Measurements from ENCODE around the gene SOST. TPM values are rescaled to one million over a fixed set of nuclear protein-coding genes. Genes with fewer than 3 reads are reported as not detected.

Gene SOST
- total RNA-seq, 2 experiments from 2014 or later: not detected

DNA sequence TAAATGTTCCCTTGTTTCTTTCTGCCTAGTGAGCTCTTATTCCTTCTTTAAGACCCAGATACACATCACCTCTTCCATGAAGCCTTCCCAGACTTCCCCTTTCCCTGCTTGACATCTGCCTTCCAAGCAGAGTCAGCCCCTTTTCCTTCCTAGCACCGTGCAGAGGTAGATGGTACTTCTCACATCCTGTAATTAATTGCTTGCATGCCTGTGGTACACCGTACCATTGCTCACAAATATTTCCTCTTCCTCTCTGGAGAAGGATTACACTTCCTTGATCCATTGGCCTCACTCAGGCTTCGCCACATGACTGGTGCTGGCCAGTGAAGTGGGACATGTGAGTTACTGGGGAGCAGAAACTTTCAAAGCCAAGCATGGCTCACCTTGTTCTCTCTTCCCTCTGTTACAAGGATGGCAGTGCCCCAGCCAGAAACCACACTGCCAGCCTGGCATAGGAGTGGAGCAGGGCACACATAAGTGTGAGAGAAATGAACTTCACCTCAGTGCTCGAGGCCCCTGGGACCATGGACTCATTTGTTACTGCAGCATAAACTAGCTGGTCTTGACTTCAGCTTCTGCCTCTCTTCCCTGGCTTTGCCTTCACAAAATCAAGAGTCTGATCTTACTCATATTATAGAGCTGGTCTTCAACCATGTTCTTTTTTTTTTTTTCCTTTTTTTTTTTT, 44.0 kb downstream of the SOST start:
- Mint-ChIP-seq H3K27ac (no peak overlapping the region), H3K27me3 (ENCODE audit: low read depth) (peaks cover 37% of the 10 kb centered on the region), H3K4me1 (ENCODE audit: low read depth) (peaks cover 17% of the 10 kb centered on the region), H3K36me3 (ENCODE audit: low read depth) (no peaks in the 10 kb centered on the region), H3K9me3 (no peaks in the 10 kb centered on the region), H3K4me3 (peak overlapping the region; percentile 51)
- DNase-seq: no peak
- intact Hi-C loops (cut with micrococcal nuclease): no loop called here
- CTCF ChIA-PET: interaction anchor here (1.0 to 3.4 kb wide), 4 partner anchors 13 to 46 kb away, joined by 3 to 11 read pairs (median 6); partner anchors contain the start of gene SOST

DNA sequence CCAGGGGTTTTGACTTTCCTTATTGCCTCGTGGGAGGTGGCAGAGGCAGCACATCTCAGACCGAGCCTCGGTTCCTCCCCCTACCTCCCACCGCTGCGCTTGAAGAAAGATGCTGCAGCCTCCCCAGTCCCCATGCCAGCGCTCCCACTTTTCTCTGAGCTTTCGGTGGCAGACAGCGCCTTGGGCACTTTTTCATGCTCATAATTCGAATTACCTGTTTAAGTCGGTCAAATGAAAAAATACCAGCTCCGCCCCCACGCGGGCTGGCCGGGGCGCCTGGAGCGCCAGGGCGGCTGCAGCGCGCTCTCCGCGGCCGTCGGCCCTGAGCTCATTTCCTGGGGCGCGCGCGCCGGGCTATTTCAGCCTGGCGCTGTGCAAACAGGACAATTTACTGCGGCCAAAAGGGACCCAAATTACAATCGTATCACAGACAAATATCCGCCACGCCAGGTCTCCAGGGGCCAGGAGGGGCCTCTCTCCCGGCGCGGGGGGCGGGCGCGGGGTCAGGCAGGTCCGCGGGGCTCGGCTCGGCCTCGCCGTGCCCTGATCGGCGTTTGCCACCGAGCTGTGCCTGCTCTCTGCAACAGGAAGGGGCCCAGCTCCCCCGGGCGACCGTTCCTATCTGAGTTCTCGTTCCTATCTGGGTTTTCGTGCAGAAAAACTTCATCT, 45.0 kb downstream of the SOST start:
- peak overlapping the region; percentile 51 for H3K4me3 Mint-ChIP-seq
- intact Hi-C loops (cut with micrococcal nuclease): no loop called here
- DNase-seq: peak; percentile 19
- peaks cover 12% of the 10 kb centered on the region for H3K4me1 Mint-ChIP-seq (ENCODE audit: low read depth)
- H3K27me3 Mint-ChIP-seq (ENCODE audit: low read depth): peaks cover 37% of the 10 kb centered on the region
- CTCF ChIA-PET: interaction anchor here (0.6 to 3.4 kb wide), 10 partner anchors 12 to 374 kb away, joined by 3 to 11 read pairs (median 4); partner anchors contain the start of gene SOST
- no peaks in the 10 kb centered on the region for H3K36me3 Mint-ChIP-seq (ENCODE audit: low read depth)
- no peaks in the 10 kb centered on the region for H3K9me3 Mint-ChIP-seq
- no peak overlapping the region for H3K27ac Mint-ChIP-seq

DNA sequence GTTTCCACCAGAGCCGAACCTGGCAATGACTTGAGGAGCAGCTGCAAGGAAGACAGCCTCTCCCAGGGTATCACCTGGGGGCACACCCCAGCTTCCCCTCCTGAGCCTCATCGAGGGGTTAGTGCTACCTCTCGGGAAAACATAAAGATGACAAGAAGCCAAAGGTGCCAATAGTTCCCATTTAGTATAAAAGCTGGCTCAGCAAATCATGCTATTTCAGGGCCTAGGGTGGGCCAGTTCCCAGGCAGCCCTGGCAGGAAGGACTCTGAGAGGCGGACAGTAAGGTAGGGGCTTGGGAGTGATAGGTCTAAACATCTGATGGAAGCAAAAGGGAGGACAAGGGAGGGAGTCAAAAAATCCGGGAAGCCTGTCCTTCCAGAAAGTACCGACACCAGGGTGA, 46.2 kb downstream of the SOST start:
- DNase-seq: no peak
- Mint-ChIP-seq H3K4me1 (ENCODE audit: low read depth) (peaks cover 12% of the 10 kb centered on the region), H3K9me3 (no peaks in the 10 kb centered on the region), H3K4me3 (no peak overlapping the region), H3K36me3 (ENCODE audit: low read depth) (no peaks in the 10 kb centered on the region), H3K27me3 (ENCODE audit: low read depth) (peaks cover 37% of the 10 kb centered on the region), H3K27ac (no peak overlapping the region)
- CTCF ChIA-PET: interaction anchor here (0.6 to 3.4 kb wide), 3 partner anchors 47 to 373 kb away, joined by 3 to 11 read pairs (median 3); partner anchors contain the start of gene SOST
- intact Hi-C loops (cut with micrococcal nuclease): no loop called here

DNA sequence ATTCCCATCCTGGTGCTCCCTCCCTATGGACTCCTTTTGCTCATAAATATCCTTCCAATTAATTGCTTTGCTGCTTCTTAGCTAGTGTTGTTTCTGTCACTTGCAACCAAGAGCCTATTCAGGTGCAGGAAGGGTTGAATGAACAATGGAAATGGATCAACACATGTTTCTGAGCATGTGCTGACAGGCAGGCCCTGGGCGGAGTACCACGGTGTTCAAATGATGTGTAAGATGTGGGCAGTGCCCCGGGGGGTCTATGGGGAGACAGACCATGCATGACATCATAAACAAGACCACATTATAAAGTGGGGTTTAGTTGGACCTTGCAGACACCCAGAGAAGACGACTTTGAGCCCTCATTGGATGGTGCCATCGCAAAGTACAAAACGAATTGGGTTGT, 48.5 kb downstream of the SOST start:
- Mint-ChIP-seq H3K27ac (no peak overlapping the region), H3K4me3 (no peak overlapping the region), H3K36me3 (ENCODE audit: low read depth) (no peaks in the 10 kb centered on the region), H3K9me3 (no peaks in the 10 kb centered on the region), H3K4me1 (ENCODE audit: low read depth) (peaks cover 12% of the 10 kb centered on the region), H3K27me3 (ENCODE audit: low read depth) (peaks cover 37% of the 10 kb centered on the region)
- DNase-seq: no peak
- intact Hi-C loops (cut with micrococcal nuclease): no loop called here
- CTCF ChIA-PET: no interaction called here

DNA sequence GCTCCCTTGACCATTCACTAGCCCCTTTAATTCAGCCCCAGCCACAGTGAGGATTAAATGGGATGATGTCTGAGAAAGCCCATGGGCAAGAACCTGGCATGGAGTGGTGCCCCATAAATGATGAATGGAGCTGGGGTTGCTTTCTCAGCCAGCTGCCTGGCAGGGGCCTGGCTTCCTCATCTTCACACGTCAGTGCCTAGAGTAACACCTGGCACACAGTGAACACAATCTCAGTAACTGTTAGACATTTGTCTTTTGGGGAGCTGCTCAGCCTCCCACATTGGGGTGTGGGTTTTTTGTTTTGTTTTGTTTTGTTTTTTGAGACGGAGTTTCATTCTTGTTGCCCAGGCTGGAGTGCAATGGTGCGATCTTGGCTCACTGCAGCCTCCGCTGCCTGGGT, 49.4 kb downstream of the SOST start:
- Mint-ChIP-seq H3K4me1 (ENCODE audit: low read depth) (peaks cover 8% of the 10 kb centered on the region), H3K4me3 (no peak overlapping the region), H3K27me3 (ENCODE audit: low read depth) (peaks cover 30% of the 10 kb centered on the region), H3K9me3 (no peaks in the 10 kb centered on the region), H3K36me3 (ENCODE audit: low read depth) (no peaks in the 10 kb centered on the region), H3K27ac (no peak overlapping the region)
- no peak for DNase-seq
- CTCF ChIA-PET: interaction anchor here (0.6 kb wide), 1 partner anchor 71 kb away, joined by 3 read pairs; no protein-coding TSS in a partner anchor
- intact Hi-C loops (cut with micrococcal nuclease): no loop called here

DNA sequence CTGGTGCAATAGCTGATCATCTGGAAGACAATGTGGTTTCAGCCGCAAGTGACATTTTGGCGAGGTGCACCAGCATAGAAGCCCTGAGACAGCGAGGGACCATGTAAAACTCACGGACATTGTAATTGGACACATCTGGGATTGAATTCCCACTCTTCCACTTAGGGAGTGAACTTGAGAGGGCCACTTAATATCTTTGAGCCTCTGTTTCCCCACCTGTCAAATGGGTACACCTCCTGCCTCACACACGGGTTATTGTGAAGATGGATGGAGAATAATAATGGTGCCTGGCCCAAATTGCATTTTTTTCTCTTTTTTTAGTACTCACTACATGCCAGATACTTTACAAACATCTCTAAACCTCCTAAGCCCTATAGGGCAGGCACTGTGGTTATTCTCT, 51.4 kb downstream of the SOST start:
- no peak for DNase-seq
- CTCF ChIA-PET: interaction anchor here (1.6 kb wide), 1 partner anchor 60 kb away, joined by 7 read pairs; no protein-coding TSS in a partner anchor
- H3K27ac Mint-ChIP-seq: no peak overlapping the region

DNA sequence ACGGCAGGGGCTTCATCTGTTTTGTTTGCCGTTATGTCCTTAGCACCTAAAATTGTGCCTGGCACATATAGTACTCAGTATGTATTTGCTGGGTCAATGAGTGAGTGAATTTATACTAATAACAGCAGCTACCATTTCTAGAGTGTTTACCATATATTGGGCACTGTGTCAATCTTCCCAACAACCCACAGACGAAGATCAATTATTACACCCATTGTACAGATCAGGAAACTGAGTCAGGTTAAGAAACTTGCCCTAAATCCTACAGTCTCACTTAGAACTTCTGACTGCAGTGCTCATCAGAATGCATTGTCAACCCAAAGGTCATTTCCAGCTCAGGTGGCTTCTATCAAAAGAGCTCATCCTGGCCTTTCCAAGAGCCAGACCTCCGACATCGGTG, 52.4 kb downstream of the SOST start:
- no peaks in the 10 kb centered on the region for H3K9me3 Mint-ChIP-seq
- no peak for DNase-seq
- intact Hi-C loops (cut with micrococcal nuclease): no loop called here
- H3K4me1 Mint-ChIP-seq (ENCODE audit: low read depth): peaks cover 4% of the 10 kb centered on the region
- no peak overlapping the region for H3K27ac Mint-ChIP-seq
- peaks cover 16% of the 10 kb centered on the region for H3K27me3 Mint-ChIP-seq (ENCODE audit: low read depth)
- H3K4me3 Mint-ChIP-seq: no peak overlapping the region
- CTCF ChIA-PET: interaction anchor here (1.0 to 1.9 kb wide), 3 partner anchors 11 to 129 kb away, joined by 3 to 7 read pairs (median 3); no protein-coding TSS in a partner anchor
- H3K36me3 Mint-ChIP-seq (ENCODE audit: low read depth): no peaks in the 10 kb centered on the region

More for the DNA sequence above, 51.4 kb downstream of the SOST start:
- Mint-ChIP-seq H3K27me3 (ENCODE audit: low read depth) (peaks cover 16% of the 10 kb centered on the region), H3K4me3 (no peak overlapping the region), H3K9me3 (no peaks in the 10 kb centered on the region), H3K36me3 (ENCODE audit: low read depth) (no peaks in the 10 kb centered on the region), H3K4me1 (ENCODE audit: low read depth) (no peaks in the 10 kb centered on the region)
- intact Hi-C loops (cut with micrococcal nuclease): no loop called here

Other genes with a start within 250 kb of the SOST start
- gene ETV4, start 212.5 kb downstream of the SOST start, total RNA-seq: 1 to 10 TPM; 1.4 to 1.9 TPM
- under 1 TPM; 0.12 to 0.17 TPM for gene MEOX1, start 96.9 kb downstream of the SOST start, total RNA-seq
- gene DUSP3, start 20.2 kb upstream of the SOST start, total RNA-seq: 10 to 100 TPM; 12.2 to 13.5 TPM
- not detected for gene CFAP97D1, start 21.6 kb upstream of the SOST start, total RNA-seq
- under 1 TPM; 0.30 to 0.33 TPM for gene MPP3, start 74.4 kb upstream of the SOST start, total RNA-seq
- not detected for gene CD300LG, start 88.4 kb upstream of the SOST start, total RNA-seq
- gene MPP2, start 148.7 kb upstream of the SOST start, total RNA-seq: 1 to 10 TPM; 2.3 to 2.5 TPM
- gene PPY, start 183.7 kb upstream of the SOST start, total RNA-seq: not detected
- not detected for gene PYY, start 195.1 kb upstream of the SOST start, total RNA-seq
- gene NAGS, start 245.8 kb upstream of the SOST start, total RNA-seq: under 1 TPM; 0.17 to 0.31 TPM

All from activated naive CD4-positive, alpha-beta T cell treated with anti-CD3 and anti-CD28 coated beads for 36 hours (primary cell).